BE2C (cell line): ENCODE data around the gene CHCHD1.

Source experiments
- DNase-seq: peaks from one replicate; pipeline ENCODE4 v3.0.0-alpha.2; 2020
- H3K27me3 ChIP-seq: fragments of 250-450 bp; sonication (Bioruptor Pico); 2 replicates; pipeline ENCODE4 v1.5.1; 2020; ENCODE audit warnings: mild to moderate bottlenecking
- H3K36me3 ChIP-seq: fragments of 250-450 bp; sonication (Bioruptor Pico); 2 replicates; pipeline ENCODE4 v1.5.1; 2020; ENCODE audit warnings: mild to moderate bottlenecking
- H3K4me1 ChIP-seq: fragments of 250-450 bp; sonication (Bioruptor Pico); 2 replicates; pipeline ENCODE4 v1.5.1; 2020
- H3K4me3 ChIP-seq: 2 replicates; pipeline ENCODE4 v1.5.1; 2011; ENCODE audit warnings: low read depth, low read length
- H3K9me3 ChIP-seq: fragments of 250-450 bp; sonication (Bioruptor Pico); 2 replicates; pipeline ENCODE4 v1.5.1; 2020
- CTCF ChIP-seq: IDR thresholded peaks from 2 replicates; pipeline ENCODE4 v1.5.1; 2012; ENCODE audit warnings: mild to moderate bottlenecking, low read depth, low read length

Gene CHCHD1

GRCh38 chr10:73816917-73817729 lies 35.3 kb downstream of the CHCHD1 start:
- Histone ChIP-seq H3K9me3 (no peaks in the 10 kb centered on the region), H3K4me3 (no peak overlapping the region), H3K36me3 (0 out of 2 replicates have a peak, but pooled peaks cover 5% of the 10 kb centered on the region), H3K27me3 (no peaks in the 10 kb centered on the region), H3K4me1 (no peaks in the 10 kb centered on the region)
- DNase-seq, result no peak
- no peak for TF ChIP-seq CTCF

- Histone ChIP-seq H3K4me3 (no peak overlapping the region), H3K4me1 (no peaks in the 10 kb centered on the region), H3K27me3 (no peaks in the 10 kb centered on the region), H3K9me3 (no peaks in the 10 kb centered on the region), H3K36me3 (0 out of 2 replicates have a peak, but pooled peaks cover 5% of the 10 kb centered on the region)
- no peak for TF ChIP-seq CTCF
- no peak for DNase-seq
These were observed 36.0 kb downstream of the CHCHD1 start for GRCh38 chr10:73817826-73818225.

- Histone ChIP-seq H3K4me1 (no peaks in the 10 kb centered on the region), H3K9me3 (no peaks in the 10 kb centered on the region), H3K36me3 (0 out of 2 replicates have a peak, but pooled peaks cover 5% of the 10 kb centered on the region), H3K4me3 (no peak overlapping the region), H3K27me3 (no peaks in the 10 kb centered on the region)
- DNase-seq, result no peak
- no peak for TF ChIP-seq CTCF
These were observed 36.6 kb downstream of the CHCHD1 start for GRCh38 chr10:73818402-73818801.

GRCh38 chr10:73819081-73819480 lies 37.2 kb downstream of the CHCHD1 start:
- no peak for TF ChIP-seq CTCF
- Histone ChIP-seq H3K36me3 (0 out of 2 replicates have a peak, but pooled peaks cover 5% of the 10 kb centered on the region), H3K4me3 (no peak overlapping the region), H3K4me1 (no peaks in the 10 kb centered on the region), H3K9me3 (no peaks in the 10 kb centered on the region), H3K27me3 (no peaks in the 10 kb centered on the region)
- DNase-seq, result no peak

GRCh38 chr10:73819513-73820093 lies 37.8 kb downstream of the CHCHD1 start:
- Histone ChIP-seq H3K4me1 (no peaks in the 10 kb centered on the region), H3K27me3 (no peaks in the 10 kb centered on the region), H3K4me3 (no peak overlapping the region), H3K36me3 (0 out of 2 replicates have a peak, but pooled peaks cover 5% of the 10 kb centered on the region), H3K9me3 (no peaks in the 10 kb centered on the region)
- TF ChIP-seq CTCF, result no peak
- no peak for DNase-seq

- Histone ChIP-seq H3K9me3 (no peaks in the 10 kb centered on the region), H3K27me3 (no peaks in the 10 kb centered on the region), H3K36me3 (no peaks in the 10 kb centered on the region), H3K4me3 (no peak overlapping the region), H3K4me1 (no peaks in the 10 kb centered on the region)
- DNase-seq, result no peak
- no peak for TF ChIP-seq CTCF
These were observed 41.5 kb downstream of the CHCHD1 start for GRCh38 chr10:73823391-73823790.
